ENCODE results near the gene TXNRD1.
A peak's percentile ranks its signal among the peaks of the same experiment; 100 is the strongest.
"Not testable (repeated sequence)": the region's sequence is repeated elsewhere in the genome, so short reads cannot be mapped to it uniquely, and the experiment has no call there.

Gene TXNRD1

DNA sequence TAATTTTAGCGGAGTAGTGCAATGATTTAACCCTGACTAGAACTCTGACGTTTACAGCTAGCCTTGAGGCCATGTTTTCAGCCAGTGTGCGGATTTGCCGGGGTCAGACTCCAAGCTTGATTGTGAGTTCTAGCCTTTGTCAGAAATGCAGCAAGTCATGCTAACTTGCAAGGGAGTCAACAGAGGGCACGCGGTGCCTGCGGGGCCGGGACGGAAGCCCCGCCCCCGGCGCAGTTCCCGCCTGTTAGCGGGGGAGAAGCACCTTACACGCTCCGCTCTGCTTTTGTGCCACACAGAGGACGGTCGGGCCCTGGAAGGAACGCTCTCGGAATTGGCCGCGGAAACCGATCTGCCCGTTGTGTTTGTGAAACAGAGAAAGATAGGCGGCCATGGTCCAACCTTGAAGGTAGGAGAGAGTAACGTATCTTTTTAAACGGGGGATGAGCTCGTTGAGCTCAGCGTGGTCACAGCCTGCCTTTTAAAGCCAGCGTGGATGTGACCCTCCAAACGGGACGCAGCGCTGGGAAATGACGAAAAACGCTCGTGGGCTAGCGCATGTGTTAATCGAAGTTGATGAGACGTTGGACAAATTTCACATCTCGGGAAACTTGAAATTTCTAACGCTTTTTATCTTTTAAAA lies 73.2 kb downstream of the TXNRD1 start:
- Mint-ChIP-seq H3K4me3 (peak overlapping the region; percentile 99), H3K4me1 (ENCODE audit: low read depth) (peaks cover 28% of the 10 kb centered on the region), H3K27ac (peak overlapping the region; percentile 99), H3K36me3 (ENCODE audit: low read depth) (peaks cover 28% of the 10 kb centered on the region), H3K9me3 (no peaks in the 10 kb centered on the region), H3K27me3 (ENCODE audit: low read depth) (no peaks in the 10 kb centered on the region)
- peak; percentile 89 for DNase-seq (ENCODE audit: low spot score)

DNA sequence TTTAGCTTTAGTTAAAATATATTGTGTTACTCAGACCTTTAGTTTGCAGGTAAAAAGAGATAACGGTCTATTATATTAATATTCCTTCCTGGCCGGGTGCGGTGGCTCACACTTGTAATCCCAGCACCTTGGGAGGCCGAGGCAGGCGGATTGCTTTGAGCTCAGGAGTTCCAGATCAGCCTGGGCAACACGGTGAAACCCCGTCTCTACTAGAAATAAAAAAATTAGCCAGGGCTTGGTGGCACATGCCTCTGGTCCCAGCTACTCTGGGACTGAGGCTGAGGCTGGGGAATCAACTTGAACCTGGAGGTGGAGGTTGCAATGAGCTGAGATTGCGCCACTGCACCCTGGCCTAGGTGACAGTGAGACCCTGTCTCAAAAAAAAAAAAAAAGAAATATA lies 74.7 kb downstream of the TXNRD1 start:
- H3K36me3 Mint-ChIP-seq (ENCODE audit: low read depth): peaks cover 41% of the 10 kb centered on the region
- peaks cover 34% of the 10 kb centered on the region for H3K4me1 Mint-ChIP-seq (ENCODE audit: low read depth)
- H3K9me3 Mint-ChIP-seq: no peaks in the 10 kb centered on the region
- H3K4me3 Mint-ChIP-seq: no peak overlapping the region
- H3K27ac Mint-ChIP-seq: no peak overlapping the region
- no peaks in the 10 kb centered on the region for H3K27me3 Mint-ChIP-seq (ENCODE audit: low read depth)
- no peak for DNase-seq (ENCODE audit: low spot score)

DNA sequence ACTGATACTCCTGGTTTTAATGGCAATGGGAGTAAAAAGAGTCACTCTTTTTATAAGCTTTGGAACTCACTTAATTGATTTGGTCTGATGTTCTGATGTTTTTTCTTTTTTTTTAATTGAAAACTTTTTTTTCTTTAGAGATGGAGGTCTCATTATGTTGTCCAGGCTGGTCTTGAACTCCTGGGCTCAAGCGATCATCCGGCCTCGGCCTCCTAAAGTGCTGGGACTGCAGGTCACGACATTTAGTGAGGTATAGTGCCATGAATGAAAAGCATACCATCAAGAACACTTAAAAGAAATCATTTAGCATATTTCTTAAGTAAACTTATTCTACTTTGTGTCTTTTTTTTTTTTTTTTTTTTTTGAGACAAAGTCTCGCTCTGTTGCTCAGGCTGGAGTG lies 75.3 kb downstream of the TXNRD1 start:
- H3K27me3 Mint-ChIP-seq (ENCODE audit: low read depth): no peaks in the 10 kb centered on the region
- no peak overlapping the region for H3K4me3 Mint-ChIP-seq
- peaks cover 34% of the 10 kb centered on the region for H3K4me1 Mint-ChIP-seq (ENCODE audit: low read depth)
- peak overlapping the region; percentile 8 for H3K27ac Mint-ChIP-seq
- H3K36me3 Mint-ChIP-seq (ENCODE audit: low read depth): peaks cover 44% of the 10 kb centered on the region
- no peaks in the 10 kb centered on the region for H3K9me3 Mint-ChIP-seq
- DNase-seq (ENCODE audit: low spot score): no peak

DNA sequence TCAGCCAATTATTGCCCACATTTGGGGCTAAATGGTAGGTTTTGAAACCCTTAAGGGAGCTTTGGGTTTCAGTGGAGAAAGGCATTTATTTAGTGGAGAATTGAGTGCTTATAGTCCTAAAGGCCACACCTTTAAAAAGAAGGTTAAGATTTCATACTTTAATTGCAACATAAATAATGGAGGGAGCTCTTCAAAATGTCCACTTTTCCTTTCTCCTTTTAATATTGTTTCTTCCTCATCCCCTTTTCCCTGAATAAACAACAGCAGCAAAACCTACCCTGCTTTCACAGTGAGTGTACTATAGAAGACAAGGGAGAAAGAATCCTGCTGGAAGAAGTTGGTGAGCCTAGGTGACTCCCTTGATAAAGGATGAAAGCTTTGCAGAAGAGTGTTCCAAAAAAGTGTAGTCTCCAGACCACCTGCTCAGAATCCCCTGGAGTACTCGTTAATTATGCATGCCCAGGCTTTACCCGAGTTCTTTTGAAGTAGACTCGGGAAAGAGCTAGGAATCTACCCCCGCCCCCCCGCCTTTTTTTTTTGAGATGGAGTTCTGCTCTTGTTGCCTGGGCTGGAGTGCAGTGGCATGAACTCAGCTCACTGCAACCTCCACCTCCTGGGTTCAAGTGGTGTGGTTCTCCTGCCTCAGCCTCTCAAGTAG lies 76.4 kb downstream of the TXNRD1 start:
- H3K27me3 Mint-ChIP-seq (ENCODE audit: low read depth): no peaks in the 10 kb centered on the region
- H3K9me3 Mint-ChIP-seq: no peaks in the 10 kb centered on the region
- H3K36me3 Mint-ChIP-seq (ENCODE audit: low read depth): peaks cover 50% of the 10 kb centered on the region
- peaks cover 30% of the 10 kb centered on the region for H3K4me1 Mint-ChIP-seq (ENCODE audit: low read depth)
- DNase-seq (ENCODE audit: low spot score): no peak
- no peak overlapping the region for H3K27ac Mint-ChIP-seq
- H3K4me3 Mint-ChIP-seq: no peak overlapping the region

DNA sequence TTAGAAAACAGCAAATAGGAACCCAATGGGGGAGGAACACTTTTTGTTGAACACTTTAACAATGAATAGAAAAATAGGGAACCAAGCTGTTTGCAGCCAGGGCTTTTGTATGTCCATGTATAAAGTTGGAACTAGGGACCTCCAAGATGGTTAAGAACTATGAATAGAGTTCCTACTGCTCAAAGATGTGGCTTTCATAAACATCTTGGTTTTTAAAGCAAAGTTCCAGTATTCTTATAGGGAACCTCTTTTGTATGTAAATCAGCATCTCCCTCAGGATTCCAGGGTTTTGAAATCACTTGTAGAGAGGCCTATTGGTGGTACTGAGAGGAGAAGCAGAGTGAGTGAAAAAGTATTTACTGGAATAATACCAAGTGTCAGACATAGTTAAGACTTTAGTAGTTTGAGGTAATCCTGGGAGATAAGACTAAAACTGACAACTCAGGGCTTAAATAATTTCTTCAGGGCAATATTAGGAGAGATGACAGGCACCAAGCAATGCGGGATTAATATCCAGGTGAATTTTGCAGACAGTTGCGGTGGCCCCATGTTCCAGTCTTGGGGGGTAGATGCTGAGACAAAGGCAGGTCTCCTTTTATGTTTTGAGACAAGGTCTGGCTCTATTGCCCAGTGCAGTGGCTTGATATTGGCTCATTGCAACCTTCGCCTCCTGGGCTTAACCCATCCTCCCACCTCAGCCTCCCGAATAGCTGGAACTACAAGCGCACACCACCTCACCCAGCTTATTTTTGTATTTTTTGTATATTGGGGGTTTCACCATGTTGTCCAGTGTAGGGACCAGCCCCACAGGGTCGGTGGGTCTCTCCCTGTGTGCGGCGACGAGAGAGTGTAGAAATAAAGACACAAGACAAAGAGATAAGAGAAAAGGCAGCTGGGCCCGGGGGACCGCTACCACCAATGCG lies 77.6 kb downstream of the TXNRD1 start:
- Mint-ChIP-seq H3K9me3 (no peaks in the 10 kb centered on the region), H3K27me3 (ENCODE audit: low read depth) (no peaks in the 10 kb centered on the region), H3K4me1 (ENCODE audit: low read depth) (peaks cover 34% of the 10 kb centered on the region), H3K36me3 (ENCODE audit: low read depth) (peaks cover 54% of the 10 kb centered on the region), H3K27ac (no peak overlapping the region), H3K4me3 (no peak overlapping the region)
- no peak for DNase-seq (ENCODE audit: low spot score)

DNA sequence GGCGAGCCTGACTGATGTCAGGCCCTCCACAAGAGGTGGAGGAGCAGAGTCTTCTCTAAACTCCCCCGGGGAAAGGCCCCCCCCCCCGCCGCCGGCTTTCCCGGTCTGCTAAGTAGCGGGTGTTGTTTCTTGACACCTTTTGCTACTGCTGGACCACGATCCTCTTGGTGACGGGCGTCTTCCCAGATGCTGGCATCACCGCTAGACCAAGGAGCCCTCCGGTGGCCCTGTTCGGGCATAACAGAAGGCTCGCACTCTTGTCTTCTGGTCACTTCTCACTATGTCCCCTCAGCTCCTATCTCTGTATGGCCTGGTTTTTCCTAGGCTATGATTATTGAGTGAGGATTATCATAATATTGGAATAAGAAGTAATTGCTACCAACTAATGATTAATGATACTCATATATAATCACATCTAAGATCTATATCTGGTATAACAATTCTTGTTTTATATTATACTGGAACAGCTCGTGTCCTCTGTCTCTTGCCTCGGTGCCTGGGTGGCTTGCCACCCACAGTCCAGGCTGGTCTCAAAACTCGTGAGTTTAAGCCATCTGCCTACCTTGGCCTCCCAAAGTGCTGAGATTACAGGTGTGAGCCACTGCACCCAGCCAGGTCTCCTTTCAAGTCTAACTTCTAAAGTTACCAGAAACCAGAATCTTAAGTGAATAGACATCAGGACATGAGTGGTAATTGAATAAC lies 78.7 kb downstream of the TXNRD1 start:
- H3K4me1 Mint-ChIP-seq (ENCODE audit: low read depth): peaks cover 34% of the 10 kb centered on the region
- H3K9me3 Mint-ChIP-seq; H3K27ac Mint-ChIP-seq; H3K4me3 Mint-ChIP-seq; H3K27me3 Mint-ChIP-seq (ENCODE audit: low read depth); DNase-seq (ENCODE audit: low spot score): not testable (repeated sequence)
- H3K36me3 Mint-ChIP-seq (ENCODE audit: low read depth): peaks cover 50% of the 10 kb centered on the region

DNA sequence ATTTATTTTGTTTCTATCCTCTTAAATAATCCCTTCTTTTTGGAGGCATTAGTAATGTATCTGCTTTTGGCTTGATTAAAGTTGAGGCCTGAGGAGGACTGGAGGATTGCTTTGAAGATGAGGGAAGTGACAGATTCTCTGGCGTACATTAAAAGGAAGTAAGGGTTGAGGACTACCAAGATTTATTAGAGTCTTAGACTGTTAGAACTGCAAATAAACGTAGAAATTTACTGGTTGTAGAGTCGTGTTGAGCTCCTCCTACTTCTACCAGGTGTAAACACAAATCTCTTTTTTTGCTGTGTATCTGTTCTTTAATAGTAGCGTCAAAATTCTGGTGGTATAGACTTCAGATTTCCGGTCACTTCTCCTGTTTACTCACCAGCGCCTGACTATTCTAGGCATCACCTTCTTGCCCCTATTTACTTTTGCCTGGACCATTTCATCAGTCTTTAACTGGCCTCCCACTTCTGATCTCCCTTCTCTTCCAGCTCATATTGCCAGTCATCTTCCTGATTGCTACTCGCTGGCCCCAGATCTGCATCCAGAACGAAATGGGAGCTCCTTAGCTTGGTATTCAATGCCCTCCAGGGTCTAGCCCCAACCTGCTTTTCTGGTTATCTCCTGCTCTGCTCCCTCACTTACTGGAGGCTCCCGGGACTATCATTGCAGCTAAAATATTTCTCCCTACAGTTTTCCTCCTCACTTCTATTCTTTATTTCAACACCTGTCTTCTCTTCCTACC lies 79.5 kb downstream of the TXNRD1 start:
- H3K27me3 Mint-ChIP-seq (ENCODE audit: low read depth): no peaks in the 10 kb centered on the region
- H3K4me1 Mint-ChIP-seq (ENCODE audit: low read depth): peaks cover 38% of the 10 kb centered on the region
- peak overlapping the region; percentile 28 for H3K27ac Mint-ChIP-seq
- no peaks in the 10 kb centered on the region for H3K9me3 Mint-ChIP-seq
- H3K4me3 Mint-ChIP-seq: no peak overlapping the region
- DNase-seq (ENCODE audit: low spot score): no peak
- peaks cover 53% of the 10 kb centered on the region for H3K36me3 Mint-ChIP-seq (ENCODE audit: low read depth)

DNA sequence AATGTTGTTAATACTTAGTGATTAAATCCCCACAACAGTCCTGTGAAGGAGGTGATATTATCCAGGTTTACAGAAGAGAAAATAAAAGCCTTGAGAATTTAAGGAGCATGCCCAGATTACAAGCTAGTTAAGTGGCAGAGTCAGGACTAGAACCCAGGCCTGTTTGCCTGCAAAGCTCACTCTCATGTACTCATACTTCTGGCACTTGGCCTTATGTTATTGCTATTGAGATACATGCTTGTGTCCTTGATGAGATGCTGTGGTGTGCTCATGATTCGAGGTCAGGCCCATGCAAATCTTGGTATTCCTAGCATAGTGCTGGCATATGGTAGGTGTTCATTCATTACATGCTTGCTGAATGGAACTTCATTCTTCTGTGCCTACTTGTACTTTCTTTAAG lies 80.4 kb downstream of the TXNRD1 start:
- peaks cover 51% of the 10 kb centered on the region for H3K36me3 Mint-ChIP-seq (ENCODE audit: low read depth)
- H3K4me1 Mint-ChIP-seq (ENCODE audit: low read depth): peaks cover 40% of the 10 kb centered on the region
- H3K27ac Mint-ChIP-seq: no peak overlapping the region
- no peak overlapping the region for H3K4me3 Mint-ChIP-seq
- no peaks in the 10 kb centered on the region for H3K9me3 Mint-ChIP-seq
- DNase-seq (ENCODE audit: low spot score): no peak
- H3K27me3 Mint-ChIP-seq (ENCODE audit: low read depth): no peaks in the 10 kb centered on the region

DNA sequence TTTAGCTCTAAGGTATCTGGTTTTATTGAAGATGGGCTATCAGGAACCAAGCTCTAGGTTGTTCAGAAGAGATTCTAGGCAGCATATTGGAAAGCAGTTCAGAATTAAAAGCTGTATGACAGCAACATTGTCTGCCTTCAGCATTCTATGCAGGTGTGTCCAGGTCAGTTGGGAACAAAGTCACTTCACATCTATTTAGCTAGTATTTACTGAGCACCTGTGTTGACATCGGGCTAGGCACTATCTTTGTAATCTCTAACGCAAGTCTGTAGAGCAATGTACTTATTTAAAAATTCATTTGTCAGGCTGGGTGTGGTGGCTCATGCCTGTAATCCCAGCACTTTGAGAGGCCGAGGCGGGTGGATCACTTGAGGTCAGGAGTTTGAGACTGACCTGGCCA lies 81.1 kb downstream of the TXNRD1 start:
- H3K4me3 Mint-ChIP-seq: no peak overlapping the region
- peaks cover 51% of the 10 kb centered on the region for H3K36me3 Mint-ChIP-seq (ENCODE audit: low read depth)
- H3K4me1 Mint-ChIP-seq (ENCODE audit: low read depth): peaks cover 44% of the 10 kb centered on the region
- H3K27ac Mint-ChIP-seq: no peak overlapping the region
- no peak for DNase-seq (ENCODE audit: low spot score)
- H3K9me3 Mint-ChIP-seq: no peaks in the 10 kb centered on the region
- no peaks in the 10 kb centered on the region for H3K27me3 Mint-ChIP-seq (ENCODE audit: low read depth)

DNA sequence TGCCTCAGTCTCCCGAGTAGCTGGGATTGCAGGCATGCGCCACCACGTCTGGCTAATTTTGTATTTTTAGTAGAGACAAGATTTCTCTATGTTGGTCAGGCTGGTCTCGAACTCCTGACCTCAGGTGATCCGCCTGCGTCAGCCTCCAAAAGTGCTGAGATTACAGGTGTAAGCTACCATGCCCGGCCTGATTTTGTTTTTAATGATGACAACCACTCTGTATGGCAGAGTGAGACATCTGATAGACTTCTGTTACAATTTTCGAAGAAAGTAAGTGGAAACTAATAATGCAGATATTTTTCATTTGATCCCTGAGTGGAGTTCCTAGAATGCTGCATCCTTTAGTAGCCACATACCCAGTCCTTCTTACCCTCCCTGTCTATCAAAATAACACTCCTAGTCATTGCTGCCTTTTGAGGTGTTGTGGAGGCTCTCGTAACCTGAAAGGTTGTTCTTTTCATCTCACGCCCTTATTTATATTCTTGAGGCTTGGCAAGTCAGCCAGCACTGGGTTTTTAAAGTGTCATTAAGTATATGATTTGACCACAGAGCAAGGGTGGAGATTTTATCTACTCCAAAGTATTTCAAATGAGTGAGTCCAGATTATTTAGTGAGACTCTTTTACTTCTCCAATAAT lies 82.0 kb downstream of the TXNRD1 start:
- H3K4me1 Mint-ChIP-seq (ENCODE audit: low read depth): peaks cover 49% of the 10 kb centered on the region
- no peak for DNase-seq (ENCODE audit: low spot score)
- H3K36me3 Mint-ChIP-seq (ENCODE audit: low read depth): peaks cover 48% of the 10 kb centered on the region
- H3K4me3 Mint-ChIP-seq: no peak overlapping the region
- no peaks in the 10 kb centered on the region for H3K27me3 Mint-ChIP-seq (ENCODE audit: low read depth)
- H3K9me3 Mint-ChIP-seq: no peaks in the 10 kb centered on the region
- H3K27ac Mint-ChIP-seq: peak overlapping the region; percentile 4

DNA sequence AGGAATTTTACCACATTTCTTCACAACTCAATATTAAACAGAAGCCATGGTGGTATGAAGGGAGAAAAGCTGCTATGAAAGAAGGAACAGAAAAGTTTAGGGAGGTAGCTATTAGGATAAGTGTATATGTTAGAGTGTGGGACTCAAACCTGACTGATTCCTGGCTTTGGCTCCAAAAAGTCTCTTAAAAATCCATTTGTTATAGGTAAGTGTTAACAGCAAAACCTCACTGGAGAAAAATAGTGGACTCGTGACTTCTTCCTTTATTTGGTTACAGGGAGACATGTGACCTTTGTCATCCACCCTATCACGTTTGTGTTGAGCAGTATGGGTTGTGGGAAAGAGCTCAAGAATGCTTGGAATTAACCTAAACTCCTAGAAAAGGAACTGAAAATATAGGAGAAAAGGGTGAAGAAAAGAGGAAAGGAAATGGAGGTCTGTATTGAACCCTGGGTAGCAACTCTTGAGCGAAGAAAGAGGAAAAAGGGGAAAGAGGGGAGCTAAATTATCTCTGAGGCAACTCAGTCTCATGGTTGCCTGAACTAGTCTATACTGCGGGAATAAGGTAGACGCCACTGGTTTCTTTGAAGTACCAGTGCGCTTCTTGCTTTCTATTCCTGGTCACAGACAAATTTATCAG lies 84.4 kb downstream of the TXNRD1 start:
- peaks cover 61% of the 10 kb centered on the region for H3K4me1 Mint-ChIP-seq (ENCODE audit: low read depth)
- H3K27me3 Mint-ChIP-seq (ENCODE audit: low read depth): no peaks in the 10 kb centered on the region
- peaks cover 40% of the 10 kb centered on the region for H3K36me3 Mint-ChIP-seq (ENCODE audit: low read depth)
- no peak for DNase-seq (ENCODE audit: low spot score)
- no peaks in the 10 kb centered on the region for H3K9me3 Mint-ChIP-seq
- H3K27ac Mint-ChIP-seq: peak overlapping the region; percentile 1
- no peak overlapping the region for H3K4me3 Mint-ChIP-seq

DNA sequence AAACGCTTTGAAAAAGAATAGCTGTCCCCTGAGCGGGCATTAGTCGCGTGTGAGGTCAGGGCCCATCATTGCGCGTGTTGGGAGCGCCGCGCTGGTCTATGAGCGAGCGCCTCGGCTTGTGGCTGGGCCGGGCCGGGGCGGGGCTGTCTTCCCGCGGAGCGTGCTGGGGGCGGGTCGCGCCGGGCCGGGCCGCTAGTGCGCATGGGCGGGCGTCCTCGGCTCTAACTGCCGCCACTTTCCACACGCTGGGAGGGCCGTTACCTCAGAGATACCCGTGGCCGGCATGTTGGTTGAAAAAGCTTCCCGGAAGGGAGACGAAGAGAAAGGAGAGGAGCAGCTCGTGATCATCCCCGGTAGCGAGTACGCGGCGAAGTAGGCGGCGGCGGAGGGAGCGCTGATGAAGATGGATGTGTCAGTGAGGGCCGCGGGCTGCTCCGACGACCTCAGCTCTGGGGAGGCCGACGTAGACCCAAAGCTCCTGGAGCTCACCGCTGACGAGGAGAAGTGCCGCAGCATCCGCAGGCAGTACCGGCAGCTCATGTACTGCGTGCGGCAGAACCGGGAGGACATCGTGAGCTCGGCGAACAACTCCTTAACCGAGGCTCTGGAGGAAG lies 88.1 kb downstream of the TXNRD1 start, which contains the start of gene EID3:
Gene EID3, plus strand, starts transcription at position 202 of the 614 bp plus-strand sequence. Its CDS starts 196 bp downstream, at position 398.
- peaks cover 68% of the 10 kb centered on the region for H3K4me1 Mint-ChIP-seq (ENCODE audit: low read depth)
- H3K36me3 Mint-ChIP-seq (ENCODE audit: low read depth): peaks cover 35% of the 10 kb centered on the region
- H3K27me3 Mint-ChIP-seq (ENCODE audit: low read depth): no peaks in the 10 kb centered on the region
- H3K27ac Mint-ChIP-seq: peak within 1 kb of the TSS; percentile 99
- DNase-seq (ENCODE audit: low spot score): peak; percentile 94
- no peaks in the 10 kb centered on the region for H3K9me3 Mint-ChIP-seq
- H3K4me3 Mint-ChIP-seq: peak within 1 kb of the TSS; percentile 85
